Measurements from ENCODE around the gene RNF126. TPM values are rescaled to one million over a fixed set of nuclear protein-coding genes. Genes with fewer than 3 reads are reported as not detected.

The RNF126 gene
- total RNA-seq, 1 donor from 2014 or later, result 58.3 TPM

GRCh38 chr19:610801-611480 is 52.1 kb downstream of the RNF126 start:
- peak overlapping the region; percentile 63 for H2AFZ ChIP-seq (ENCODE audit: low read depth, low read length)
- no peak overlapping the region for H3K4me3 Mint-ChIP-seq (ENCODE audit: unreplicated experiment)

GRCh38 chr19:610071-610800 is 52.8 kb downstream of the RNF126 start:
- Mint-ChIP-seq H3K27ac (ENCODE audit: unreplicated experiment) (no peak overlapping the region), H3K36me3 (ENCODE audit: low read depth, unreplicated experiment) (peaks cover 15% of the 10 kb centered on the region), H3K9me3 (ENCODE audit: unreplicated experiment) (peaks cover 2% of the 10 kb centered on the region), H3K4me1 (ENCODE audit: low read depth, unreplicated experiment) (peaks cover 3% of the 10 kb centered on the region), H3K4me3 (ENCODE audit: unreplicated experiment) (no peak overlapping the region), H3K27me3 (ENCODE audit: low read depth, unreplicated experiment) (no peaks in the 10 kb centered on the region)
- Histone ChIP-seq H2AFZ (ENCODE audit: low read depth, low read length) (peak overlapping the region; percentile 63), H3K27ac (ENCODE audit: low read depth, low read length) (peak overlapping the region; percentile 95), H3K27me3 (ENCODE audit: insufficient read depth, low read length) (no peaks in the 10 kb centered on the region), H4K20me1 (ENCODE audit: insufficient read depth, low read length) (no peaks in the 10 kb centered on the region), H3K4me3 (ENCODE audit: insufficient read depth, low read depth, low read length) (no peak overlapping the region), H3K4me1 (ENCODE audit: insufficient read depth, low read length) (peaks cover 19% of the 10 kb centered on the region), H3K4me2 (ENCODE audit: low read length) (peak overlapping the region; percentile 82), H3K9ac (ENCODE audit: low read length) (peak overlapping the region; percentile 84), H3K79me2 (ENCODE audit: insufficient read depth, low read length) (no peaks in the 10 kb centered on the region), H3K36me3 (ENCODE audit: insufficient read depth, low read length) (no peaks in the 10 kb centered on the region), H3K9me3 (ENCODE audit: insufficient read depth, low read depth, low read length) (no peaks in the 10 kb centered on the region)
- TF ChIP-seq EZH2 (IDR thresholded peaks at IDR 0.05; ENCODE audit: insufficient read depth, low read length) (no peak), CTCF (IDR thresholded peaks at IDR 0.05; ENCODE audit: insufficient read depth, low read depth, low read length) (no peak)
- no peak for FAIRE-seq
- DNase-seq (ENCODE audit: low read depth), result no peak

More at GRCh38 chr19:610801-611480, 52.1 kb downstream of the RNF126 start:
- no peaks in the 10 kb centered on the region for H4K20me1 ChIP-seq (ENCODE audit: insufficient read depth, low read length)
- TF ChIP-seq EZH2 (IDR thresholded peaks at IDR 0.05; ENCODE audit: insufficient read depth, low read length), result no peak
- TF ChIP-seq CTCF (IDR thresholded peaks at IDR 0.05; ENCODE audit: insufficient read depth, low read depth, low read length), result no peak
- H3K27ac Mint-ChIP-seq (ENCODE audit: unreplicated experiment), result peak overlapping the region; percentile 28
- H3K27ac ChIP-seq (ENCODE audit: low read depth, low read length), result peak overlapping the region; percentile 95
- H3K9ac ChIP-seq (ENCODE audit: low read length), result peak overlapping the region; percentile 84
- peaks cover 3% of the 10 kb centered on the region for H3K4me1 Mint-ChIP-seq (ENCODE audit: low read depth, unreplicated experiment)
- H3K36me3 Mint-ChIP-seq (ENCODE audit: low read depth, unreplicated experiment), result peaks cover 15% of the 10 kb centered on the region
- no peaks in the 10 kb centered on the region for H3K27me3 ChIP-seq (ENCODE audit: insufficient read depth, low read length)
- DNase-seq (ENCODE audit: low read depth) (peak; percentile 82), FAIRE-seq (no peak)
- no peaks in the 10 kb centered on the region for H3K27me3 Mint-ChIP-seq (ENCODE audit: low read depth, unreplicated experiment)
- H3K36me3 ChIP-seq (ENCODE audit: insufficient read depth, low read length), result no peaks in the 10 kb centered on the region
- peaks cover 2% of the 10 kb centered on the region for H3K9me3 Mint-ChIP-seq (ENCODE audit: unreplicated experiment)
- no peaks in the 10 kb centered on the region for H3K79me2 ChIP-seq (ENCODE audit: insufficient read depth, low read length)
- H3K9me3 ChIP-seq (ENCODE audit: insufficient read depth, low read depth, low read length), result no peaks in the 10 kb centered on the region
- H3K4me3 ChIP-seq (ENCODE audit: insufficient read depth, low read depth, low read length), result peak overlapping the region; percentile 30
- H3K4me2 ChIP-seq (ENCODE audit: low read length), result peak overlapping the region; percentile 82
- peaks cover 19% of the 10 kb centered on the region for H3K4me1 ChIP-seq (ENCODE audit: insufficient read depth, low read length)

GRCh38 chr19:609004-609346 is 54.0 kb downstream of the RNF126 start:
- no peaks in the 10 kb centered on the region for H3K9me3 Mint-ChIP-seq (ENCODE audit: unreplicated experiment)
- H2AFZ ChIP-seq (ENCODE audit: low read depth, low read length), result no peak overlapping the region
- no peak for FAIRE-seq
- H3K9ac ChIP-seq (ENCODE audit: low read length), result no peak overlapping the region
- no peak for TF ChIP-seq EZH2 (IDR thresholded peaks at IDR 0.05; ENCODE audit: insufficient read depth, low read length)
- peaks cover 19% of the 10 kb centered on the region for H3K4me1 ChIP-seq (ENCODE audit: insufficient read depth, low read length)
- no peak overlapping the region for H3K4me2 ChIP-seq (ENCODE audit: low read length)
- no peak for DNase-seq (ENCODE audit: low read depth)
- no peaks in the 10 kb centered on the region for H3K36me3 ChIP-seq (ENCODE audit: insufficient read depth, low read length)
- no peaks in the 10 kb centered on the region for H3K9me3 ChIP-seq (ENCODE audit: insufficient read depth, low read depth, low read length)
- H3K79me2 ChIP-seq (ENCODE audit: insufficient read depth, low read length), result no peaks in the 10 kb centered on the region
- H4K20me1 ChIP-seq (ENCODE audit: insufficient read depth, low read length), result no peaks in the 10 kb centered on the region
- H3K27me3 ChIP-seq (ENCODE audit: insufficient read depth, low read length), result no peaks in the 10 kb centered on the region
- peaks cover 8% of the 10 kb centered on the region for H3K36me3 Mint-ChIP-seq (ENCODE audit: low read depth, unreplicated experiment)
- peaks cover 3% of the 10 kb centered on the region for H3K4me1 Mint-ChIP-seq (ENCODE audit: low read depth, unreplicated experiment)
- H3K4me3 Mint-ChIP-seq (ENCODE audit: unreplicated experiment), result no peak overlapping the region
- no peak overlapping the region for H3K4me3 ChIP-seq (ENCODE audit: insufficient read depth, low read depth, low read length)
- no peak overlapping the region for H3K27ac Mint-ChIP-seq (ENCODE audit: unreplicated experiment)
- no peak overlapping the region for H3K27ac ChIP-seq (ENCODE audit: low read depth, low read length)
- no peaks in the 10 kb centered on the region for H3K27me3 Mint-ChIP-seq (ENCODE audit: low read depth, unreplicated experiment)

All from astrocyte (in vitro differentiated cells and primary cell).